SKM-1 (cell line): ENCODE data around the gene ANTXRL.
A peak's percentile ranks its signal among the peaks of the same experiment; 100 is the strongest.
"Not testable (repeated sequence)": the region's sequence is repeated elsewhere in the genome, so short reads cannot be mapped to it uniquely, and the experiment has no call there.

ENCODE experiments used
- DNase-seq: peaks from one replicate; lab custom pipeline; 2025; ENCODE audit not compliant: unreplicated experiment; lab: John Stamatoyannopoulos, UW

The ANTXRL gene

GRCh38 chr10:46254007-46254383, 32.8 kb upstream of the ANTXRL start:
- no peak for DNase-seq

GRCh38 chr10:46254467-46254866, 32.3 kb upstream of the ANTXRL start:
- no peak for DNase-seq

- DNase-seq = not testable (repeated sequence)
Observed at GRCh38 chr10:46255210-46255609, 31.6 kb upstream of the ANTXRL start.

GRCh38 chr10:46255801-46256747, 30.7 kb upstream of the ANTXRL start:
- DNase-seq = peak; percentile 85

GRCh38 chr10:46257099-46257498, 29.7 kb upstream of the ANTXRL start:
- no peak for DNase-seq

- DNase-seq = not testable (repeated sequence)
Observed at GRCh38 chr10:46262906-46263560, 23.8 kb upstream of the ANTXRL start.

- no peak for DNase-seq
Observed at GRCh38 chr10:46263831-46264268, 22.9 kb upstream of the ANTXRL start.

- DNase-seq = no peak
Observed at GRCh38 chr10:46264336-46264735, 22.5 kb upstream of the ANTXRL start.

- DNase-seq = no peak
Observed at GRCh38 chr10:46264737-46265368, 21.9 kb upstream of the ANTXRL start.

- not testable (repeated sequence) for DNase-seq
Observed at GRCh38 chr10:46265566-46266305, 21.1 kb upstream of the ANTXRL start.

GRCh38 chr10:46266306-46266985, 20.4 kb upstream of the ANTXRL start:
- DNase-seq = no peak

- no peak for DNase-seq
Observed at GRCh38 chr10:46267132-46267985, 19.4 kb upstream of the ANTXRL start.

GRCh38 chr10:46268076-46268881, 18.5 kb upstream of the ANTXRL start:
- DNase-seq = no peak

- not testable (repeated sequence) for DNase-seq
Observed at GRCh38 chr10:46269554-46270053, 17.2 kb upstream of the ANTXRL start.

GRCh38 chr10:46270086-46270811, 16.5 kb upstream of the ANTXRL start:
- no peak for DNase-seq

GRCh38 chr10:46270963-46271530, 15.8 kb upstream of the ANTXRL start:
- not testable (repeated sequence) for DNase-seq

- DNase-seq = not testable (repeated sequence)
Observed at GRCh38 chr10:46271795-46272499, 14.8 kb upstream of the ANTXRL start.
